AG04449 (cell line): ENCODE measurements around the gene ENTREP3.

Experiments used
- CTCF ChIA-PET: fragments of 350-600 bp; formaldehyde crosslinking; extraction: SDS; loops from one replicate; lab custom pipeline; 2021; ENCODE audit warnings: antibody characterized with exemption; lab: Yijun Ruan, JAX
- POLR2A ChIA-PET: fragments of 400-600, 350-600 bp; formaldehyde crosslinking; extraction: SDS; loops from one replicate; lab custom pipeline; 2020; ENCODE audit warnings: antibody characterized with exemption, inconsistent platforms; lab: Yijun Ruan, JAX
- DNase-seq: peaks from one replicate; pipeline ENCODE4 v3.0.0-alpha.2; 2010; ENCODE audit warnings: low read depth, low spot score
- H3K4me3 ChIP-seq: 2 replicates; pipeline ENCODE4 v1.5.1; 2011; ENCODE audit warnings: low read depth, mild to moderate bottlenecking, control low read depth, low read length
- TF ChIP-seq, protein P1 (sequence below): IDR thresholded peaks from one replicate; pipeline ENCODE4 v1.5.1; 2011; ENCODE audit warnings: mild to moderate bottlenecking, moderate library complexity, low read length, control low read depth, inconsistent platforms; ENCODE audit not compliant: insufficient read depth; ENCODE audit errors: missing control alignments

The ENTREP3 gene

DNA sequence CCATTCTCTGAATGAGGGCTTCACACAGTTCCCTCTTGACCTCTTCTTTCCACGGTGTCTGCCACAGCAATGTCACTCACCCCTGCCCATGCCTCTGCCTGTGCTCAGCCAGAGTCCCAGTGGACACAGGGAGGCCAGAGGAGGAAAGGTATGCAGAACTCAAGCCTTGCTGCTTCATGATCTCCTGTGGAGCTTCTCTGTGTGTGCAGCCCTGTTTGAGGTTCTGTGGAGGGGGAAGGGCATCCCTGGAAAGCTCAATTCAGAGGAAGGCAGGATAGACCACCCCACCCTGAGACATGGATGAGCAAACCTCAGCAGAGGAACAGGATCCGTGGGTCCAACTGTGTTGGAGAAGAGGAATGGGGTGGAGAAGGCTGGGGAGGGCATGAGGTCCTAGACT is 24.0 kb upstream of the ENTREP3 start:
- no peak for DNase-seq
- ChIA-PET POLR2A (no interaction called here), CTCF (interaction anchor here (0.9 to 4.5 kb wide), 9 partner anchors 11 to 369 kb away, joined by 3 to 30 read pairs (median 5); partner anchors contain the start of genes FDPS and THBS3)
- no peak overlapping the region for H3K4me3 ChIP-seq
- TF ChIP-seq, protein P1, sequence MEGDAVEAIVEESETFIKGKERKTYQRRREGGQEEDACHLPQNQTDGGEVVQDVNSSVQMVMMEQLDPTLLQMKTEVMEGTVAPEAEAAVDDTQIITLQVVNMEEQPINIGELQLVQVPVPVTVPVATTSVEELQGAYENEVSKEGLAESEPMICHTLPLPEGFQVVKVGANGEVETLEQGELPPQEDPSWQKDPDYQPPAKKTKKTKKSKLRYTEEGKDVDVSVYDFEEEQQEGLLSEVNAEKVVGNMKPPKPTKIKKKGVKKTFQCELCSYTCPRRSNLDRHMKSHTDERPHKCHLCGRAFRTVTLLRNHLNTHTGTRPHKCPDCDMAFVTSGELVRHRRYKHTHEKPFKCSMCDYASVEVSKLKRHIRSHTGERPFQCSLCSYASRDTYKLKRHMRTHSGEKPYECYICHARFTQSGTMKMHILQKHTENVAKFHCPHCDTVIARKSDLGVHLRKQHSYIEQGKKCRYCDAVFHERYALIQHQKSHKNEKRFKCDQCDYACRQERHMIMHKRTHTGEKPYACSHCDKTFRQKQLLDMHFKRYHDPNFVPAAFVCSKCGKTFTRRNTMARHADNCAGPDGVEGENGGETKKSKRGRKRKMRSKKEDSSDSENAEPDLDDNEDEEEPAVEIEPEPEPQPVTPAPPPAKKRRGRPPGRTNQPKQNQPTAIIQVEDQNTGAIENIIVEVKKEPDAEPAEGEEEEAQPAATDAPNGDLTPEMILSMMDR, result no peak

DNA sequence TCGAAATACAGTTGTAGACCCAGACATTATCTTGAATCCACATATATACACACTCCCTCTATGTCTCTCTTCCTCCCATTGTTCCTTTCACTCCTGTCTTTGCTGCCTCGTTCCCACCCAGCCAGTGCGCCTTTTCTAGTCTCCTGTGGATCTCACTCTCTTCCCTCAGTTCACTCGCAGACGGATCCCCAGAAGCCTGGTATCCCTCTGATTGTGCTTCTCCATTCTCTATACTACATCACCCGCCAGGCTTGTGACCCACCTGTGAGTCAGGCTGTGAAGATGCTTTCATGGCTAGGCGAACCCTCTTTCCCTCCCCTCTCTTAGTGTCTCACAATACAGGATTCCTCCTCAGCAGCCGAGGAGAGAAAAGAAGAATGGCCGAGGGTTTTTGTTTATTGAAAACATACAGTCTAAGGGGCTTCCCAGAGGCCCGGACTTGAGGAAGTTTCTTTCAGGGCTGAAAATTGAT is 23.4 kb upstream of the ENTREP3 start:
- POLR2A ChIA-PET, result interaction anchor here (1.0 to 1.2 kb wide), 2 partner anchors 17 to 45 kb away, joined by 3 read pairs; partner anchors contain the start of gene SCAMP3
- CTCF ChIA-PET, result interaction anchor here (1.1 to 4.5 kb wide), 9 partner anchors 11 to 370 kb away, joined by 3 to 30 read pairs (median 4); partner anchors contain the start of genes FDPS and THBS3

GRCh38 chr1:155277902-155278688 is 22.8 kb upstream of the ENTREP3 start:
- CTCF ChIA-PET, result interaction anchor here (1.1 to 4.5 kb wide), 9 partner anchors 12 to 370 kb away, joined by 3 to 30 read pairs (median 4); partner anchors contain the start of genes FDPS and THBS3
- TF ChIP-seq, protein P1, result peak; percentile 36
- POLR2A ChIA-PET, result interaction anchor here (1.0 to 1.2 kb wide), 2 partner anchors 16 to 46 kb away, joined by 3 read pairs; partner anchors contain the start of gene SCAMP3
- H3K4me3 ChIP-seq, result peak overlapping the region; percentile 74
- DNase-seq, result no peak

More for the DNA sequence above, 23.4 kb upstream of the ENTREP3 start:
- TF ChIP-seq, protein P1, result no peak
- H3K4me3 ChIP-seq, result no peak overlapping the region
- DNase-seq, result no peak

- ChIA-PET POLR2A (interaction anchor here (0.6 to 1.2 kb wide), 3 partner anchors 10 to 46 kb away, joined by 3 to 4 read pairs (median 3); partner anchors contain the start of gene SCAMP3), CTCF (interaction anchor here (0.6 to 9.6 kb wide), 22 partner anchors 9 to 374 kb away, joined by 3 to 112 read pairs (median 4); partner anchors contain the start of genes ENTREP3, FDPS and THBS3)
Observed at GRCh38 chr1:155277070-155277901, 22.0 kb upstream of the ENTREP3 start, which contains the start of gene HCN3. HCN3 (plus strand) TSS chr1:155277463; CDS start chr1:155277591, 128 bp downstream.

More at GRCh38 chr1:155277070-155277901, 22.0 kb upstream of the ENTREP3 start, which contains the start of gene HCN3:
- DNase-seq, result peak; percentile 49
- H3K4me3 ChIP-seq, result peak within 1 kb of the TSS; percentile 74
- TF ChIP-seq, protein P1, result peak; percentile 57
